Endodermal cell (in vitro differentiated cells): Measurements from ENCODE around the gene TMEM255B. TPM values are rescaled to one million over a fixed set of nuclear protein-coding genes. Genes with fewer than 3 reads are reported as not detected.

ENCODE experiments used
- DNase-seq: peaks from one replicate; pipeline ENCODE4 v3.0.0-alpha.2; 2017
- H3K27ac ChIP-seq: 2 replicates; pipeline ENCODE4 v1.5.1; 2013; ENCODE audit warnings: mild to moderate bottlenecking, low read depth, low read length, moderate library complexity
- H3K27me3 ChIP-seq: 2 replicates; pipeline ENCODE4 v1.6.1; 2013; ENCODE audit warnings: mild to moderate bottlenecking, low read length, moderate library complexity; ENCODE audit not compliant: insufficient read depth, control insufficient read depth, poor library complexity, severe bottlenecking
- H3K36me3 ChIP-seq: 2 replicates; pipeline ENCODE4 v1.7.0; 2013; ENCODE audit warnings: mild to moderate bottlenecking, low read length, moderate library complexity; ENCODE audit not compliant: control insufficient read depth, insufficient read depth
- H3K4me1 ChIP-seq: one replicate; pipeline ENCODE4 v1.7.0; 2013; ENCODE audit warnings: low read length; ENCODE audit not compliant: control insufficient read depth, insufficient read depth
- H3K4me3 ChIP-seq: 2 replicates; pipeline ENCODE4 v1.5.1; 2013; ENCODE audit warnings: mild to moderate bottlenecking, low read length, moderate library complexity
- H3K9ac ChIP-seq: 2 replicates; pipeline ENCODE4 v1.6.1; 2013; ENCODE audit warnings: mild to moderate bottlenecking, low read length, moderate library complexity; ENCODE audit not compliant: poor library complexity, severe bottlenecking; ENCODE audit errors: extremely low read depth
- H3K9me3 ChIP-seq: 2 replicates; pipeline ENCODE4 v1.6.1; 2013; ENCODE audit warnings: mild to moderate bottlenecking, low read length, moderate library complexity; ENCODE audit not compliant: control insufficient read depth
- H3K27ac Mint-ChIP-seq: 2 replicates; pipeline ENCODE4 v1.8.0; 2020; ENCODE audit warnings: mixed read lengths
- H3K27me3 Mint-ChIP-seq: 2 replicates; pipeline ENCODE4 v1.8.0; 2021; ENCODE audit warnings: mild to moderate bottlenecking, mixed read lengths; ENCODE audit not compliant: insufficient read depth
- H3K36me3 Mint-ChIP-seq: 2 replicates; pipeline ENCODE4 v1.8.0; 2020; ENCODE audit warnings: low read depth, mixed read lengths
- H3K4me1 Mint-ChIP-seq: 2 replicates; pipeline ENCODE4 v1.8.0; 2020; ENCODE audit warnings: mixed read lengths
- H3K4me3 Mint-ChIP-seq: 2 replicates; pipeline ENCODE4 v1.8.0; 2020; ENCODE audit warnings: mild to moderate bottlenecking, moderate library complexity, mixed read lengths
- H3K9me3 Mint-ChIP-seq: 2 replicates; pipeline ENCODE4 v1.8.0; 2020; ENCODE audit warnings: mild to moderate bottlenecking, mixed read lengths
- WGBS, 2 experiments: methylation state at CpG; one replicate each; pipeline versions ENCODE4 v1.1.5 to v1.1.7; 2013; ENCODE audit warnings: missing lambda C conversion rate in 2 of 2, mixed read lengths in 1 of 2; ENCODE audit not compliant: insufficient coverage in 1 of 2, insufficient read length in 1 of 2; 5-methylcytosine and 5-hydroxymethylcytosine counted together
- total RNA-seq, 2 donors: library from RNA; stranded (reverse); fragmentation: NEBNext Ultra II Directional in 1 of 2; extraction: Animal tissue kit (Norgen Biotek cat#: 25700) in 1 of 2; gene quantifications; 2 replicates in 1 of 2; 3 replicates in 1 of 2; pipeline ENCODE4 v1.2.1, GENCODE V29; 2021
- TF ChIP-seq, protein P1 (sequence below): fragments of 200-600 bp; sonication (generic); conservative IDR thresholded peaks from 2 replicates; pipeline ENCODE4 v1.5.0; 2021; ENCODE audit warnings: antibody characterized with exemption, mild to moderate bottlenecking

The TMEM255B gene
- total RNA-seq, 2 donors from 2014 or later, result 0.55 to 2.1 TPM

DNA sequence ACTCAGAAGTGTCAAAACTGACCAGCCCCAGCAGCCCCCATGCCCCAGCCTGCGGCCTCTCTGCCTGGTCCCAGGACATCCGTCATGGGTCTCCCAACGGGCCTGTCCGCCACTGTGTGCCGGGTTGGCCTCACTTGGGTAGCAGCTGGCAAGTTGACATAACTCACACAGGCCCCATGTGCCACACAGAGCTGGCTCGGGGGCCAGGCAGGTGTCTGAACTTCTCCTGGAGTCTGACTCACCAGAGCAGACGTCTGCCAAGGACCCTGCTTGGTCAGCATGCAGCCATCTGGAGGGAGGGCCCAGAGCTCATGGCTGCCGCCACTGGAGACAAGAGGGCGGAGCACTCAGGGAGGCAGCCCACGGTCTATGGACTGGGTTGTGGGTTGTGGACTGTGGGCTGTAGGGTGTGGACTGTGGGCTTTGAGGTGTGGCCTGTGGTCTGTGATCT is 32.0 kb upstream of the TMEM255B start:
- no peak overlapping the region for H3K27ac ChIP-seq
- no peaks in the 10 kb centered on the region for H3K9me3 ChIP-seq
- Mint-ChIP-seq H3K4me3 (peak overlapping the region; percentile 40), H3K9me3 (no peaks in the 10 kb centered on the region), H3K27me3 (no peaks in the 10 kb centered on the region), H3K27ac (no peak overlapping the region), H3K36me3 (no peaks in the 10 kb centered on the region), H3K4me1 (peaks cover 17% of the 10 kb centered on the region)
- no peak overlapping the region for H3K9ac ChIP-seq
- peaks cover 12% of the 10 kb centered on the region for H3K4me1 ChIP-seq
- H3K36me3 ChIP-seq, result no peaks in the 10 kb centered on the region
- TF ChIP-seq, protein P1, sequence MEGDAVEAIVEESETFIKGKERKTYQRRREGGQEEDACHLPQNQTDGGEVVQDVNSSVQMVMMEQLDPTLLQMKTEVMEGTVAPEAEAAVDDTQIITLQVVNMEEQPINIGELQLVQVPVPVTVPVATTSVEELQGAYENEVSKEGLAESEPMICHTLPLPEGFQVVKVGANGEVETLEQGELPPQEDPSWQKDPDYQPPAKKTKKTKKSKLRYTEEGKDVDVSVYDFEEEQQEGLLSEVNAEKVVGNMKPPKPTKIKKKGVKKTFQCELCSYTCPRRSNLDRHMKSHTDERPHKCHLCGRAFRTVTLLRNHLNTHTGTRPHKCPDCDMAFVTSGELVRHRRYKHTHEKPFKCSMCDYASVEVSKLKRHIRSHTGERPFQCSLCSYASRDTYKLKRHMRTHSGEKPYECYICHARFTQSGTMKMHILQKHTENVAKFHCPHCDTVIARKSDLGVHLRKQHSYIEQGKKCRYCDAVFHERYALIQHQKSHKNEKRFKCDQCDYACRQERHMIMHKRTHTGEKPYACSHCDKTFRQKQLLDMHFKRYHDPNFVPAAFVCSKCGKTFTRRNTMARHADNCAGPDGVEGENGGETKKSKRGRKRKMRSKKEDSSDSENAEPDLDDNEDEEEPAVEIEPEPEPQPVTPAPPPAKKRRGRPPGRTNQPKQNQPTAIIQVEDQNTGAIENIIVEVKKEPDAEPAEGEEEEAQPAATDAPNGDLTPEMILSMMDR, result no peak
- no peaks in the 10 kb centered on the region for H3K27me3 ChIP-seq
- H3K4me3 ChIP-seq, result peak overlapping the region; percentile 66
- 90 to 92% methylated on average over 7 to 10 of the region's 10 CpGs for WGBS, 2 experiments
- DNase-seq, result no peak

DNA sequence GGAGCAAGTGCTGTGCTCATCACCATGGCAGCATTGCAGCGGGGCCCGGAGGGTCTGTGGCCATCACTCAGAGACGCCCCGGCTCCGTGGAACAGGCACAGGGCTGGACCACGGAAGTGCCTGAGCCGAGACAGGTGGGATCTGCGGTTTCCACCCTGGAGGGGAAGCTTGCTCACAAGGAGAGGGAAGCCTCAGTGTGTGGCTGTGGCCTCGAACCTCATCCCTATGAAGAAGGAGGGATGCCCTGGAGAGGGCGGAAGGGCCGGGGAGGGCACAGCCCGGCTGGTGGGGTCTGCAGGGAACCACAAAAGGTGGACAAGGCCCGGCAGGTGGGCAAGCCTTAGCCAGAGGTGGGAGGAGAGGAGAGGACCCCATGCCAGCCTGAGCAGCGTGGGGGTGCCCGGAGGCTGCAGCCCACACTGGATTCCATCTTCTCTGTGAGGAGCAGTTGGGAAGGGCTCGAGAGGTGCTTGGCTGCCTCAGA is 30.4 kb upstream of the TMEM255B start:
- no peaks in the 10 kb centered on the region for H3K9me3 ChIP-seq

DNA sequence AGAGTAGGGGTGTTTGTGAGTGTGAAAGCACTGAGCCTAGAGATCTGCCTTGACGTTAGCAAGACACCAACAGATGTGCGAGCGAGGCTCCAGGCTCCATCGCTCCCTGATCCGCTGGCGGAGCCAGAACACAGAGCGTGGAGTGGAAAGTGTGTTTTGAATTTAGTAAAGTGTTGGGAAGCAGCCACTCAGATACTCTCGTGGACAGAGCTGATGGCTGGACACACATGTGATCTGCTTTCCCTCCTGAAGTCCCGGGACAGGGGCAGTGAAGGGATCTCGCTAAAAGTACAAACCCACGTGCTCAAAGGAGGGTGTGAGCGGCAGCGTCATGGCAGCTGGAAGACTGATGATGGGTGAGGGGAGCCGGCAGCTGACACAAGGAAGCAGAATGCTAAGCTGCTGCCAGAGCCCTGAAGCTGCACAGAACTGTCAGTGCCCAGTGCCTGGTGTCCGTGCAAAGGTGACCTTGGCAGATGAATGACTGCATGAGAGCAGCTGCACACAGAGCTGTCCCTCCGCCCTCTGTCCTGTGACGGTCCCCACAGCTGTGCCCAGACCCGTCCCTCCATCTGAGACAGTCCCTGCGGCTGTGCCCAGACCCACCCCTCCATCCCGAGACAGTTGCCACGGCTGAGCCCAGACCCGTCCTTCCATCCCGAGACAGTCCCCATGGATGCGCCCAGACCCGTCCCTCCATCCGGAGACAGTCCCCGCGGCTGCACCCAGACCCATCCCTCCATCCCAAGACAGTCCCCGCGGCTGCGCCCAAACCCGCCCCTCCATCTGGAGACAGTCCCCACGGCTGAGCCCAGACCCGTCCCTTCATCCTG is 29.6 kb upstream of the TMEM255B start:
- DNase-seq, result no peak
- Mint-ChIP-seq H3K4me1 (peaks cover 3% of the 10 kb centered on the region), H3K9me3 (no peaks in the 10 kb centered on the region), H3K27ac (no peak overlapping the region), H3K4me3 (no peak overlapping the region), H3K27me3 (no peaks in the 10 kb centered on the region), H3K36me3 (no peaks in the 10 kb centered on the region)
- Histone ChIP-seq H3K27ac (peak overlapping the region; percentile 24), H3K4me3 (no peak overlapping the region), H3K36me3 (no peaks in the 10 kb centered on the region), H3K27me3 (no peaks in the 10 kb centered on the region), H3K9ac (no peak overlapping the region), H3K4me1 (peaks cover 4% of the 10 kb centered on the region), H3K9me3 (no peaks in the 10 kb centered on the region)
- TF ChIP-seq, protein P1, result no peak
- 85 to 90% methylated on average over 20 to 34 of the region's 34 CpGs for WGBS, 2 experiments

More for the DNA sequence above, 30.4 kb upstream of the TMEM255B start:
- H3K27me3 ChIP-seq, result no peaks in the 10 kb centered on the region
- H3K9me3 Mint-ChIP-seq, result no peaks in the 10 kb centered on the region
- no peaks in the 10 kb centered on the region for H3K36me3 Mint-ChIP-seq
- no peak overlapping the region for H3K27ac ChIP-seq
- H3K4me3 ChIP-seq, result no peak overlapping the region
- no peak for DNase-seq
- WGBS, 2 experiments, result 94% methylated on average over 9 to 16 of the region's 16 CpGs
- no peak overlapping the region for H3K27ac Mint-ChIP-seq
- no peak overlapping the region for H3K4me3 Mint-ChIP-seq
- H3K9ac ChIP-seq, result no peak overlapping the region
- H3K4me1 Mint-ChIP-seq, result peaks cover 11% of the 10 kb centered on the region
- no peaks in the 10 kb centered on the region for H3K36me3 ChIP-seq
- peaks cover 12% of the 10 kb centered on the region for H3K4me1 ChIP-seq
- TF ChIP-seq, protein P1, result no peak
- no peaks in the 10 kb centered on the region for H3K27me3 Mint-ChIP-seq
